Measurements from ENCODE around the gene SLC17A9. TPM values are rescaled to one million over a fixed set of nuclear protein-coding genes. Genes with fewer than 3 reads are reported as not detected.

The SLC17A9 gene
- total RNA-seq, 4 donors from 2014 or later = 0.31 to 3.9 (median 1.4) TPM

- TF ChIP-seq, protein P1, sequence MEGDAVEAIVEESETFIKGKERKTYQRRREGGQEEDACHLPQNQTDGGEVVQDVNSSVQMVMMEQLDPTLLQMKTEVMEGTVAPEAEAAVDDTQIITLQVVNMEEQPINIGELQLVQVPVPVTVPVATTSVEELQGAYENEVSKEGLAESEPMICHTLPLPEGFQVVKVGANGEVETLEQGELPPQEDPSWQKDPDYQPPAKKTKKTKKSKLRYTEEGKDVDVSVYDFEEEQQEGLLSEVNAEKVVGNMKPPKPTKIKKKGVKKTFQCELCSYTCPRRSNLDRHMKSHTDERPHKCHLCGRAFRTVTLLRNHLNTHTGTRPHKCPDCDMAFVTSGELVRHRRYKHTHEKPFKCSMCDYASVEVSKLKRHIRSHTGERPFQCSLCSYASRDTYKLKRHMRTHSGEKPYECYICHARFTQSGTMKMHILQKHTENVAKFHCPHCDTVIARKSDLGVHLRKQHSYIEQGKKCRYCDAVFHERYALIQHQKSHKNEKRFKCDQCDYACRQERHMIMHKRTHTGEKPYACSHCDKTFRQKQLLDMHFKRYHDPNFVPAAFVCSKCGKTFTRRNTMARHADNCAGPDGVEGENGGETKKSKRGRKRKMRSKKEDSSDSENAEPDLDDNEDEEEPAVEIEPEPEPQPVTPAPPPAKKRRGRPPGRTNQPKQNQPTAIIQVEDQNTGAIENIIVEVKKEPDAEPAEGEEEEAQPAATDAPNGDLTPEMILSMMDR (IDR thresholded peaks at IDR 0.05) = no peak
- no peak for TF ChIP-seq POLR2A (IDR thresholded peaks at IDR 0.05)
- H3K4me3 ChIP-seq = peak overlapping the region in 1 of 4 donors; percentile 9
- peaks cover 8 to 49% (median 23%) of the 10 kb centered on the region in 3 donors for H3K4me1 ChIP-seq
- peaks cover 0 to 16% (median 13%) of the 10 kb centered on the region in 3 donors for H3K9me3 ChIP-seq
- WGBS, 2 donors = 6 to 14% methylated on average over 21 to 25 of the region's 30 CpGs
- no peaks in the 10 kb centered on the region for H3K36me3 ChIP-seq
- intact Hi-C loops (cut with DNase I) = loop anchor here (10.0 kb wide), 2 partner anchors 115 to 135 kb away; no protein-coding TSS in a partner anchor
- H3K27ac ChIP-seq = no peak overlapping the region
- peaks cover 41 to 100% (median 52%) of the 10 kb centered on the region in 4 donors for H3K27me3 ChIP-seq
- DNase-seq = no peak
Observed at GRCh38 chr20:63009988-63010769, 57.7 kb downstream of the SLC17A9 start.

DNA sequence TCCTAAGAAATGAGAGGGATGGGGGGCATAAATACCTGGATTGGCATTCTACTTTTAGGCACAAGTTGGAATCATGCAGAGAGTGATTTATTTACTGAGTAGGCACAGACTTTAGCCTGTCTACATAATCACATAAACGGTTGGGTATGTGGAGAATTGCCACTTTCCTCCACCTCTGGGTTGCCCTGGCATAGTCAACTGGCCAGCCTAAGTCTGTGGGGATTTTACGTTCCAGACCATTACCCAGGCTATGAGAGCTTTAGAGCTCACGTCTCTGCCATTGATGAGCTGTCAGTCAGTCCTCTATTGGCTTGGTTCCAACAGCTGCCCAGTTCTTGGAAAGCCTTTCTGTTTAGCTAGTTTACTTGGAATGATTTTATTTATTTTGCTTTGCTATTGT is 59.3 kb downstream of the SLC17A9 start:
- intact Hi-C loops (cut with DNase I) = loop anchor here (10.0 kb wide), 1 partner anchor 137 kb away; no protein-coding TSS in a partner anchor
- 26 to 40% methylated on average over 3 of the region's 3 CpGs for WGBS, 2 donors
- H3K36me3 ChIP-seq = no peaks in the 10 kb centered on the region
- H3K27ac ChIP-seq = no peak overlapping the region
- no peak for DNase-seq
- H3K9me3 ChIP-seq = peaks cover 0 to 16% (median 13%) of the 10 kb centered on the region in 3 donors
- H3K4me1 ChIP-seq = peaks cover 8 to 34% (median 15%) of the 10 kb centered on the region in 3 donors
- H3K27me3 ChIP-seq = peaks cover 28 to 100% (median 47%) of the 10 kb centered on the region in 4 donors
- no peak for TF ChIP-seq POLR2A (IDR thresholded peaks at IDR 0.05)
- TF ChIP-seq, protein P1 (IDR thresholded peaks at IDR 0.05) = no peak
- H3K4me3 ChIP-seq = no peak overlapping the region

DNA sequence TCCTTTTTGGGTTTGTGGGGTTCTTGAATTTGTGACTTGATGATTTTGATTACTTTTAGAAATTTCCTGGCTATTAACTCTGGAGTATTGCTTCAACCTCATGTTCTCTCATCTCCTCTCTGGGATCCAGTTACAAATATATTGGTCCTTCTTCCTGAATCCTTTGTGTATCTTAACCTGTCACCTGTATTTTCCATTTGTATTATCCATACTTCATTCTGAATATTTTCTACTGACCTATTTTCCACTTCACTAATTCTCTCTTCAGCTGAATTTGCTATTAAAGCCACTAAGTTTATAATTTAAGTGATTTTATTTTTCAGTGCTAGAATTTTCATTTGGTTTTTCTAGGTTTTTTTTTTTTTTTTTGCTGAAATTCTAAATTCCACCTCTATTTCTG is 60.7 kb downstream of the SLC17A9 start:
- DNase-seq = no peak
- TF ChIP-seq POLR2A (IDR thresholded peaks at IDR 0.05) = no peak
- TF ChIP-seq, protein P1 (IDR thresholded peaks at IDR 0.05) = no peak
- peaks cover 8 to 20% (median 10%) of the 10 kb centered on the region in 3 donors for H3K4me1 ChIP-seq
- peaks cover 0 to 16% (median 13%) of the 10 kb centered on the region in 3 donors for H3K9me3 ChIP-seq
- H3K4me3 ChIP-seq = no peak overlapping the region
- H3K27ac ChIP-seq = no peak overlapping the region
- intact Hi-C loops (cut with DNase I) = loop anchor here (10.0 kb wide), 1 partner anchor 138 kb away; no protein-coding TSS in a partner anchor
- peaks cover 15 to 100% (median 35%) of the 10 kb centered on the region in 4 donors for H3K27me3 ChIP-seq
- no peaks in the 10 kb centered on the region for H3K36me3 ChIP-seq

DNA sequence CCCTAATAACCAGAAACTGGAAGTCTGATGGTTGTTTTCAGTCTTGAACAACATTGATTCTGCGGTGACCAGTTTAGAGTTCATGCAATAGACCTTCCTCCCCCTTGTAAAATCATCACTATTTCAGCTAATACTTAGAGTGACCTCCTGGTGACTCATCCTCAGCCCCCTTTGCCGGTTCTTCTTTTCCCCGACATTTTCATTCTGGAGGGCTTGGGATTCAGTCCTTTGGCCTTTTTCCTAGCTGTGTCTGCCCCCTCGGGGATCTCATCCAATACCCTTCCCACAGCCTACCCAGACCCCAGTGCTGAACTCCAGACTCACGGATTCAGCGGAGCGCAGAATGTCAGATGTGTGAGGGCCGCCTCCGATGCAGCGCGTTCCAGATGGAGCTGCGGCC is 61.8 kb downstream of the SLC17A9 start:
- Histone ChIP-seq H3K27ac (no peak overlapping the region), H3K4me3 (no peak overlapping the region), H3K27me3 (peaks cover 12 to 100% (median 27%) of the 10 kb centered on the region in 4 donors), H3K4me1 (peaks cover under 1 to 9% (median under 1%) of the 10 kb centered on the region in 3 donors), H3K36me3 (no peaks in the 10 kb centered on the region), H3K9me3 (peaks cover 0 to 16% (median 13%) of the 10 kb centered on the region in 3 donors)
- TF ChIP-seq POLR2A (IDR thresholded peaks at IDR 0.05) = no peak
- TF ChIP-seq, protein P1 (IDR thresholded peaks at IDR 0.05) = no peak
- intact Hi-C loops (cut with DNase I) = loop anchor here (10.0 kb wide), 1 partner anchor 139 kb away; no protein-coding TSS in a partner anchor
- 28% methylated on average over 9 of the region's 12 CpGs for WGBS, 2 donors
- no peak for DNase-seq

DNA sequence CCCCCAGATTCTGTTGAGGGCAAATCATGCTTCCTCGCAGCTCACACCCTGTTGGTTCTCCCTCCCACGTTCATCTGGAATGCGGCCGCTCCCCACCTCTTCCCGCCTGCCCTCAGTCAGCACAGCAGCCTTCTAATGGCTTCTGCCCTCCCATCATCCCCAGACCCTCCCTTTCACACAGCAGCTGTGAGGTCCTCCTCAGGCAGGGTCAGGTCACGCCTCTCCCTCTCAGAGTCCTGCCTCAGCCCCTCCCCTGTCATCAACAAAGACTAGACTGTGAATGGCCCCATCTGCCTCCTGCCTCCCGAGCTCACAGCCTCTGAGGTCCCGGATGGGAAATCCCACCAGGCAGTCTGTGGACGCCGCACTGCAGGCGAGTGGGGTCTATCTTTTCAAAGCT is 62.2 kb downstream of the SLC17A9 start:
- Histone ChIP-seq H3K4me3 (no peak overlapping the region), H3K36me3 (no peaks in the 10 kb centered on the region), H3K27ac (no peak overlapping the region), H3K27me3 (peaks cover 7 to 100% (median 23%) of the 10 kb centered on the region in 4 donors), H3K4me1 (peaks cover 0 to 5% (median 0%) of the 10 kb centered on the region in 3 donors), H3K9me3 (peaks cover 0 to 16% (median 13%) of the 10 kb centered on the region in 3 donors)
- 14 to 18% methylated on average over 5 to 10 of the region's 11 CpGs for WGBS, 2 donors
- DNase-seq = no peak
- intact Hi-C loops (cut with DNase I) = loop anchor here (10.0 kb wide), 1 partner anchor 140 kb away; no protein-coding TSS in a partner anchor
- no peak for TF ChIP-seq POLR2A (IDR thresholded peaks at IDR 0.05)
- TF ChIP-seq, protein P1 (IDR thresholded peaks at IDR 0.05) = no peak

All from esophagus squamous epithelium (tissue), 5 donors.